ENCODE data around the gene ZBTB14.
A peak's percentile ranks its signal among the peaks of the same experiment; 100 is the strongest.

The ZBTB14 gene

GRCh38 chr18:5287854-5288253 is 7.7 kb downstream of the ZBTB14 start:
- DNase-seq, result no peak

- DNase-seq, result no peak
Measured at GRCh38 chr18:5286525-5286924, 9.0 kb downstream of the ZBTB14 start.

DNA sequence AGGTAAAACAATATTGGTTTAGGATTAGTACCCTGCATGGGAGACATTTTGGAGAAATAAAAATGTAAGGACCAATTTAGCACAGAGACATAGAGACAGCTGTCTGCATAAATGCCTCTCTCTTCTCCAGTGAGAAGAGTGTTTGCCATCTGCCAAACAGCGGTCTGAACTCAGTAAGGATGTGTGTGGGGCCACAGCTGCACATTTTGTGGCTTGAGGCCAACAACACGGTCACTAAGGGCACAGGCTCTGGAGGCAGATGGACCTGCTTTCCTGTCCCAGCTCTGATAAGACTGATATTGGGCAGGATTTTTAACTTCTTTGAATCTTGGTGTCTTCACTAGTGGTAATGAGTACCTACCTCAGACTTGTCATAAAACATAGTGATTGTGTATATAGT is 10.2 kb downstream of the ZBTB14 start:
- peak; percentile 67 for DNase-seq

DNA sequence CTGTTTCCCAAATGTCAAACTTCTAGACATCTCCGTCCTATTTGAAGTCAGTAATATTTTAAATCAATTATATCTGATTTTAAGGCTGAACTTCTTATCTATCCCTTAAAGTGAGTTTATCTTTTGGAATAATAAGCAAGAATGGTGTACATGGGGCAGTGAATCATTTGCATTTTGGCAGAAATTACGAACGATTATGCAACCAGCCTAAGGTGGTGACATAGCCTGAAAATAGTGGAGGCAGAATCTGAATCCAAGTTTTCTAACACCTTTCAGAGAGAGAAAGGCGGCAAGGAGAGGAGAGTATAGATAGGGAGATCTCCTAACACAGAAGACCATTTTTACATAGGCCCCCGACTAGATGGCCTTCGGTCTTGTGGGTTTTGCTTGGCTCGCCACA is 10.7 kb downstream of the ZBTB14 start:
- no peak for DNase-seq

DNA sequence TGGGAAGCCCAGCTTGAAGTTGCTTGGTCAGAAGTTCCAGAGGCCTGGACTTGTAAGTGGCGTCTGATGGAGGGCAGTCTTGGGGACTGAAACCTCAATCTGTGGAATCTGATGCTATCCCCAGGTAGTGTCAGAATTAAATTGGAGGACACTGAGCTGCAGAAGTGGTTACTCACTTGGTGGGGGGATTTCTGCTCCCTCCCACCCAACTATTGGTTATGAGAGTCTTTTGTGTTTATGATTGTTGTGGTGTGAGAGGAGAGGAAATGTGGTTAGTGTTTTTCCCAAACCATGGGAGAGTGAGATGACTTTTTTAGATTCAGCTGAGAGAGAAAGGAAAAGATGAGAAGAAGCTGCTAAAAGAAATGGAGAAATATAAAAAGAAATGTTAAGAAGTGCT is 12.8 kb downstream of the ZBTB14 start:
- DNase-seq, result no peak

- DNase-seq, result no peak
Measured at GRCh38 chr18:5276947-5277346, 18.6 kb downstream of the ZBTB14 start.

GRCh38 chr18:5275872-5276271 is 19.7 kb downstream of the ZBTB14 start:
- DNase-seq, result no peak

- no peak for DNase-seq
Measured at GRCh38 chr18:5268874-5269273, 26.7 kb downstream of the ZBTB14 start.

- DNase-seq, result no peak
Measured at GRCh38 chr18:5266721-5267120, 28.8 kb downstream of the ZBTB14 start.

- DNase-seq, result no peak
Measured at GRCh38 chr18:5253910-5254309, 41.6 kb downstream of the ZBTB14 start.

DNA sequence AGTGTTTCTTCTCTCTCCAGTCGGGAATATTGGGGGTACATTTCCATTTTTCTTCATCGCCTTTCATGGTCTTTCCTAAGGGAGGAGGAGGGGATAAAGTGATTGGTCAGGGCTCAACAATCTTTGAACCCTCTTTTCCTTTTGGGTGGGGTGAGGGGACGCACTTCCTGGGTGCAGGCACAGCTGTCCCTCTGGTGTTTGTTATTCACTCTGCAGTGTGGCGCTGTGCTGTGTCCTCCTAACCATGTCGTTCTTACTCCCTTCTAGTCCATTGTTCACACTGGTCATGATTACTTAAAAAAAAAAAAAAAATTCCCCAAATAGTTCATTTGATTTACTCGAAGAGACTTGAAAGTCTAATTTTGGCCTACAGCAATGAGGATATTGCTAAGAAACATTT is 44.4 kb downstream of the ZBTB14 start:
- DNase-seq, result no peak

DNA sequence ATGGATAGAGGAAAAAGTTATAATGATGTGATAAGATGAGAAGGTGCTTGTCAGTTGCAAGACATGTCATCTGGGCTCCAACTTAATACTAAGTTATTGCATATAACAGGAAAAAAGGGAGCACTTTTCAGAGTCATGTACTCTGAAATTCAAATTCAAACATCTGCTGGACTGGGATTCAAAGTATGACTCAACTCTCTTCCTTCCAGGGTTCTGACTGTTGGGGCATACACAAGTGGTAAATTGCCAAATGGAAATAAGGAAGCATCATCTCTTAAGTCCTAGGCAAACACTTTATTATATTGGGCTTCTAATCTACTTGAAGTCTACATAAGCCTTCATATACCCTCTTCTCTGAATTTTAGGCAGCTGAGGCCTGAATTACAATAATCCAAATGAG is 44.9 kb downstream of the ZBTB14 start:
- no peak for DNase-seq

DNA sequence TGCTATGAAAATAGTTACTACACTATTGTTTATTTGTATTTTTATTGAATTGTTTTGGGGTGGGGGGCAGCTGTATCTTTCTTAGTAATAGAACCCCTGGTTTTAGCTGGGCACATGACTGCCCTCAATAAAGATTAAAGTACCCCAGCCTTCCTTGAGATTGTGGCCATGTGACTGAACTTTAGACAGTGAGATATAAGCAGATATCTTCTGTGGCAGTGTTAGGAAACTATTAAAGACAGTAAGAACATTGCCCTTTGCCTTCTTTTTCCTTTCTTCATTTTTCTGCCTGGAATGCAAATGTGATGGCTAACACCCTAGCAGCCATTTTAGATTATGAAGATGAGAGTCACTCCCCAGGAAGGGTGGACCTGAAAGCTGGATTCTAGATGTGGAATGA is 50.6 kb downstream of the ZBTB14 start:
- DNase-seq, result no peak

DNA sequence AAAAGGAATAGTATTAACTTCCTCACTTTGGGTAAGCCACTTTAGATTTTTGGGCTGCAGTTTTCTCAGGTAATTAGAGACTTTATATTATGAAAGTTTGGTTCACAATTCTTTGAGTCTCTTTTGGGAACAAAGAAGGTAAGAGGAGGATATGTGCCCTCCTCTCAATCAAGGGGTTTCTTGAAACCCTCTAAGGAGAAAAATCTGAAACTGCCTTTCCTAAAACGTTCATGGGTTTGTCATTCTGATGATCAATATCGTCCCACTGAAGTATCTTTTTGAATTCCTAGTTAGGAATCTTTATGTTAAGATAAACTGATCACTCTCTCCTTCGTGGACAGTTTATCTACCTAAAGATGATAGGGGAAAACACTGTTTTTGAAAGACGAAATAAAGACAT is 56.1 kb downstream of the ZBTB14 start:
- no peak for DNase-seq
